GM21515 (cell line): ENCODE results near the gene TMEM117.
A peak's percentile ranks its signal among the peaks of the same experiment; 100 is the strongest.
"Not testable (repeated sequence)": the region's sequence is repeated elsewhere in the genome, so short reads cannot be mapped to it uniquely, and the experiment has no call there.

ENCODE experiments used
- ATAC-seq: cut with Tn5 transposase; IDR thresholded peaks from one replicate; pipeline ENCODE4 v1.9.1; 2021; ENCODE audit not compliant: unreplicated experiment

TMEM117 gene

GRCh38 chr12:44369998-44370397 is 534.1 kb downstream of the TMEM117 start:
- no peak for ATAC-seq

DNA sequence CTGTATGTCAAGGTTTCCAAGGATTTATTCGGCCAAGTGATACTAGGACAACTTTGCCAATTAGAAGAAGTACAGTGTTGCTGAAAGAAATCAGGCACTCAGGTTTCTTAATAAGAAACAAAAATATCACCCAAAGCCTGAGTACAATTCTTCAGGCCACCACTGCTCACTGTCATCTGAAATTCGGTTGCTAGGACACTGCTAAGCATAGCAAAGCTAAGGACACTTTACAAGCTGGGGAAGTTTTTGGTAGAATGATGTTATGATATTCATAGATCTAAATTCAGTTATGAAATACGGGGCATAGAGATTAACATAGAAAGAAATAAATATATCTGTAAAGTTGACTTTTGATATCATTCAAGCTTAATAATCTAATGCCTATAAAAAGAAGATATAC is 535.1 kb downstream of the TMEM117 start:
- no peak for ATAC-seq

DNA sequence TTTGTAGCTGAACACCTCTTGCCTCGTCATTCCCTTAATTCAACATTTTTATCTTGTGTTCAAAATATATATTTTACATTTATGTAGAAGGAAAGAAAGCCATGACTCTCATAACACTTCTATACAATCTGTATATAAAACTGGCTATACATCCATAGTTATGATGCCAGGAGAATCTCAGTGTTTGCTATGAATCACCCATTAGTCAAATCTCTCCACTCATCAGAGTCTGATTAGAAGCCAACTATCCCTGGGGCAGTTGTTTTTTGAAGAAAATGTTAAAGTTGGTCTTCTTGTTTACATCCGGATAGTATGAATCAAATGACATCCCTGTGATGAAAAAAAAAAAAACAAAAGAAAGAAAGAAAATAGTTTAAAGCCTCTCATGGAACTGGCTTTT is 536.4 kb downstream of the TMEM117 start:
- ATAC-seq: no peak

- no peak for ATAC-seq
Observed at GRCh38 chr12:44375694-44376093, 539.8 kb downstream of the TMEM117 start.

DNA sequence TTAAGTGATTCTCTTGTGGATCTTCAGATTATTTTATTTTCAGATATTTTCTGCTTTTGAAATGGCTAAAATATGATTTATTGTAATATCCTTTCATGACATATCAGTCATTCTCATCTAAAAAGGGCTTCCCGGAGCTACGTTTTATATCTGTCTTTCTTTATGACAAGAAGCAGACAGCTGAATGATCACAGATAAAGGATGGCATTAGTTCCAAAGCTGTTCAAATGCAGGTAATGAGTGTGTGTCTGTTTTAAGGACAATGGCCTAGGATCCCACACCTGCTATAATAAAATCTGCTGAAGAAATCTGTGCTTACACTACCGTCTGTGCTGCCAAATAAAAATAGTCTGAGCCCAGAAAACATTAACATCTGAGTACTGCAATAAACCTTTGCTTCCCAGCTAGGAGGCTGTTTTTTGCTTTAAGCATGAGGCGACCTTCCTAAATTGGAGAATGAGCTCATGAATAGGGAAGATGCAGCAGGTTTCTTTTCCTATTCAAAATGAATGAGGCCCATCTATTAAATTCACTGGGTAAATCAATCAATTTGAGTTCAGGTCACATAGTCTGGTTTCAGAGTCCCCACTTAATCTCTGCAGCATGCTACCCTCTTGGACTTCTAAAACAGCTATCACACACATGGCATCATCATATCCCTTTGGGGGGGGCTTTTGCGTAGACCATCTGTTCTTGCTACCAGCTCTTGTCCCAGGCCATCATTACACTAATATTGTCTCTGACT is 541.7 kb downstream of the TMEM117 start:
- ATAC-seq: no peak

- not testable (repeated sequence) for ATAC-seq
Observed at GRCh38 chr12:44379113-44379512, 543.2 kb downstream of the TMEM117 start.

GRCh38 chr12:44379831-44380230 is 544.0 kb downstream of the TMEM117 start:
- ATAC-seq: no peak

- ATAC-seq: no peak
Observed at GRCh38 chr12:44380861-44381260, 545.0 kb downstream of the TMEM117 start.

DNA sequence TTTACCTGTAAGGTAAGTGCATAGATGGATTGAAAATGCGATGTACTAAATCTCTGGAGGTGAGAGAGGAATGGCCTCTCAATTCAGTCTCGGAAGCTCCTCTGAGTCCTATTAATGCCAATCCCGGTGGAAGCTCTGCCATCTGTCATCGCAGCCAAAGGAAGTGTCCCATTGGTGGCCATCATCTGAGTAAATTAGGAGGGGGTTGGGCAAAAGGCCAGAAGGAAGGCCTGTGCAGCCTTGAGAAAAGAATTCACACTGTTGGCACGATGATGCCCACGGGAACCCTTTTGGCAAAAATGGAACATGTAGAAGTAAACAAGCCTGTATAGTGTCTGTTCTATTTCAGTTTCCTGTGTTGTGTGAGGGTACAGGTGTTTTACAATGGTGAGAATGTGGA is 545.5 kb downstream of the TMEM117 start:
- no peak for ATAC-seq

GRCh38 chr12:44384136-44384535 is 548.3 kb downstream of the TMEM117 start:
- no peak for ATAC-seq

GRCh38 chr12:44385964-44386363 is 550.1 kb downstream of the TMEM117 start:
- ATAC-seq: no peak

GRCh38 chr12:44387581-44387980 is 551.7 kb downstream of the TMEM117 start:
- ATAC-seq: no peak

GRCh38 chr12:44389038-44389437 is 553.2 kb downstream of the TMEM117 start:
- ATAC-seq: no peak

GRCh38 chr12:44389896-44390295 is 554.0 kb downstream of the TMEM117 start:
- no peak for ATAC-seq

DNA sequence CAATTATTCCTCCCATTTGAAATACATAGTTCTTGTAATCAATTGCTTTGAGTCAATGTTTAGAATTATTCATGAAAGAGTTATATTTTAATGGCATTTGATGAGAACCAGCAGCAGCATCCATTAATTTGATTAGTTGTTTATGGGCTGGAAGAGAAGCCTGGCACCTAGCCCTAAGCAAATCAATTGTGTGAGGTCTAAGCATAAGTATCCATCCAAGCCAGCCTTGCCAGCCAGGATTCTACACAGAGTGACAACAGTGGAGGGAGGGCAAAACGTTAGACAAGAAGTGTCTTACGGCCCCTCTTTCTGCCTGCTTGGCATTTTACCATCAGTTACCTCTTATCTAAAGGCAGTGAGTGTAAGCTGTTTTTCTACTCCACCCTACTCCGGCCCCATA is 561.8 kb downstream of the TMEM117 start:
- ATAC-seq: no peak

- ATAC-seq: no peak
Observed at GRCh38 chr12:44403185-44403584, 567.3 kb downstream of the TMEM117 start.

DNA sequence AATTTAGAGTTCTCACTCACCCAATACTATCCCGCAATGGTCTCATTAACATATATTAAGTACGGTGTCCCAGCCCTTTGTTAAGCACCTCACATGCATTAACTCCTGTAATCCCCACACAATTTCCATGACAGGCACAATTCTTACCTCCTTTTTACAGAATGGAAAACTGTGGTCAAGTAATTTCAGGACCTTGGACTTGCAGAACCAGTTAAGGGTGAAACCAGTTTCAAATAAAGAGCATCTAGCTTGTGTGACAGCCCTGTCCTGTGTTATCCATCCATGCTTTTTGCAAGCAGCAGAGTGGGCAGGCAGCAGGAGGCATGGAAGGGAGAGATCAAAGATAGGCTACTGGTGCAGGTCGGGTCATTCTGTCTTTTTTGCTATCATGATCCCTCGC is 569.4 kb downstream of the TMEM117 start:
- ATAC-seq: no peak

- ATAC-seq: no peak
Observed at GRCh38 chr12:44422559-44422958, 586.7 kb downstream of the TMEM117 start.

- ATAC-seq: no peak
Observed at GRCh38 chr12:44428825-44429224, 592.9 kb downstream of the TMEM117 start.

GRCh38 chr12:44431647-44432343 is 595.9 kb downstream of the TMEM117 start:
- ATAC-seq: peak; percentile 75

- ATAC-seq: no peak
Observed at GRCh38 chr12:44433659-44434058, 597.8 kb downstream of the TMEM117 start.

DNA sequence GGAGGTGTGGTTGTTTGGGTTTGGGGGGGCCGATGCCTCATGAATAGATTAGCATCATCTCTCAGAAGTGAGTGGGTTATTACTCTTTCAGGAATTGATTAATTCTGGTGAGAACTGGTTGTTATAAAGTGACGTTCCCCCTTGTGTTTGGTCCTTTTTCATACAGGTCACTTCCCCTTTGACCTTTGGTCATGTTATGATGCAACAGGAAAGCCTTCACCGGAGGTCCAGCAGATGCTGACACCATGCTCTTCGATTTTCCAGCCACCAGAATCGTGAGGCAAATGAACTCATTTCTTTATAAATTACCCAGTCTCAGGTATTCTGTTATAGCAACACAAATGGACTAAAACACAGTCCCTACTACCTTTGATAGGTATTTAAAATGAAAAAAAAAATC is 600.9 kb downstream of the TMEM117 start:
- ATAC-seq: no peak
